Right ventricle myocardium inferior (tissue), 1 donor: Measurements from ENCODE around the gene SLC25A52. TPM values are rescaled to one million over a fixed set of nuclear protein-coding genes. Genes with fewer than 3 reads are reported as not detected.
"Not testable (repeated sequence)": the region's sequence is repeated elsewhere in the genome, so short reads cannot be mapped to it uniquely, and the experiment has no call there.

Experiments
- ATAC-seq: fragments of 200-7000 bp; cut with Tn5 transposase; one replicate; pipeline ENCODE4 v1.9.1; 2020; ENCODE audit warnings: mild to moderate bottlenecking, moderate library complexity
- DNase-seq: peaks from one replicate; pipeline ENCODE4 v3.0.0; 2021; ENCODE audit errors: missing footprints
- intact Hi-C: fragments of 100-400 bp; cut with DNase I; formaldehyde crosslinking; loops from one replicate; pipeline ENCODE4 v1.11.0; 2022
- long read RNA-seq: library from polyadenylated mRNA; unstranded; transcript quantifications from one replicate; pipeline ENCODE4 v2.0.0, GENCODE V29; 2021
- total RNA-seq: library from RNA; stranded (reverse); fragmentation: NEBNext Ultra II Directional; extraction: Animal tissue kit (Norgen Biotek cat#: 25700); gene quantifications from one replicate; pipeline ENCODE4 v1.2.1, GENCODE V29; 2021
- donor health status: DM: no; HTN: yes; CAD: no; lungs with severe emphysema.

SLC25A52 gene, protein sequence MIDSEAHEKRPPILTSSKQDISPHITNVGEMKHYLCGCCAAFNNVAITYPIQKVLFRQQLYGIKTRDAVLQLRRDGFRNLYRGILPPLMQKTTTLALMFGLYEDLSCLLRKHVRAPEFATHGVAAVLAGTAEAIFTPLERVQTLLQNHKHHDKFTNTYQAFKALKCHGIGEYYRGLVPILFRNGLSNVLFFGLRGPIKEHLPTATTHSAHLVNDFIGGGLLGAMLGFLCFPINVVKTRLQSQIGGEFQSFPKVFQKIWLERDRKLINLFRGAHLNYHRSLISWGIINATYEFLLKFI
- not detected for total RNA-seq
- long read RNA-seq = 0 reads

DNA sequence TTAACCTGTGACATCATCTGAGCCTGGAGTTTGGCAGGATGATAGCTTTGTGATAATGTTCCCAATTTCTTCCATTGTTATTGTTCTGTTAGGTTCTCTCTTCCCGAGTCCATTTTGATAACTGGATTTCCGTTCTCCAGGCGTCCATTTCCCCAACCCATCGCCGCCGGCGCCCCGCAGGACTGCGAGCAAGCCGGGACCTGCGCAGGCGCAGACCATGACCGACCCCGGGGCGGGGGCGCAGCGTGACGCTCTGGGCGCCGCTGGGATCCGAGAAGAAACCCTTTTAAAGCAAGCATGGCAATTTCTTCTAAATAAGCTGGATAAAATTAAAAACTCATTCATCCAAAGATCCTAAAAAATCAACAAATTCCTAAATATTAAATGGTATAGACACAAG lies at the start of gene SLC25A52:
Gene SLC25A52, minus strand, starts transcription at position 186 of the 400 bp plus-strand sequence. CDS start 219 bp downstream, outside the sequence.
- intact Hi-C loops = no loop called here
- DNase-seq (no peak), ATAC-seq (no peak)

DNA sequence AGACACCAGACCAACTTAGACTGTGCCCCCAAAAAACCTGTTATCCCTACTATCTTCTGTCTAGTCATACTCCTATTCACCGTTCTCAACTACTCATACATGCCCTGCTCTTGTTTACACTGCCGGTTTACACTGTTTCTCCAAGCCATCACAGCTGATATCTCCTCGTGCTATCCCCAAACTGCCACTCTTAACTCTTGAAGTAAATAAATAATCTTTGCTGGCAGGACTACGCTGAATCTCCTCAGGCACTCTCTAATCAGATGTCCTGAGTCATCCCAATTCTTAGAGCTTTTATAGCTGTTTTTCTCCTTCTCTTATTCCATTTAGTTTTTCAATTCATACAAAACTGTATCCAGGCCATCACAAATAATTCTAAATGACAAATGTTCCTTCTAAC lies 48.4 kb upstream of the SLC25A52 start:
- intact Hi-C loops, DNase-seq, ATAC-seq: not testable (repeated sequence)

DNA sequence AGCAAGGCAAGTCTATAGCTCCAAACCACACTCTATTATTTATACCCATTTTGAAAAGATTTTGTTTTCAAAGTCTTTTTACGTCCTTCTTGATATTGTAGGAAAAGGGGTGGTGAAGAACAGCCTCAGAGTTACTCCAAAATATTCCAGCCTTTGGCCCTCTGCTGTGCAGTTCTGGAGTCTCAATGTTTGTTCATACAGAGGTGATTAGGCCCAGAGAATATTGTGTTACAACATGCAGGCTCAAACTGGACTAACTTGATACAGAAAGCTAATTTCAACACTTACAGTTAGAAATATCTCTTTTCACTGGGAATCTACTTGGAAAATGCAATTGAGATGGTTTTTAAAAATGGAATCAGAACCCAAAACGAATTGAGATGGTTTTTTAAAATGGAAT lies 40.4 kb upstream of the SLC25A52 start:
- DNase-seq (no peak), ATAC-seq (no peak)
- intact Hi-C loops = no loop called here

DNA sequence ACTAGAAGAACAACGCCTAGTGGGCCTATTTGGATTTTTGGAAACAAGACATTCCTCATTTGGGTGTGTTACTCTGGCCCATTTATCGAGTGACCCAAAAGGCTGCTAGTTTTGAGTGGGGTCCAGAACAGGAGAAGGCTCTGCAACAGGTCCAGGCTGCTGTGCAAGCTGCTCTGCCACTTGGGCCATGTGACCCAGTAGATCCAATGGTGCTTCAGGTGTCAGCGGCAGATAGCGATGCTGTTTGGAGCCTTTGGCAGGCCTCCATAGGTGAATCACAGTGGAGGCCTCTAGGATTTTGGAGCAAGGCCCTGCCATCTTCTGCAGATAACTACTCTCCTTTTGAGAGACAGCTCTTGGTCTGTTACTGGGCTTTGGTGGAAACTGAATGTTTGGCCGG lies 38.6 kb upstream of the SLC25A52 start:
- intact Hi-C loops, ATAC-seq, DNase-seq: not testable (repeated sequence)

DNA sequence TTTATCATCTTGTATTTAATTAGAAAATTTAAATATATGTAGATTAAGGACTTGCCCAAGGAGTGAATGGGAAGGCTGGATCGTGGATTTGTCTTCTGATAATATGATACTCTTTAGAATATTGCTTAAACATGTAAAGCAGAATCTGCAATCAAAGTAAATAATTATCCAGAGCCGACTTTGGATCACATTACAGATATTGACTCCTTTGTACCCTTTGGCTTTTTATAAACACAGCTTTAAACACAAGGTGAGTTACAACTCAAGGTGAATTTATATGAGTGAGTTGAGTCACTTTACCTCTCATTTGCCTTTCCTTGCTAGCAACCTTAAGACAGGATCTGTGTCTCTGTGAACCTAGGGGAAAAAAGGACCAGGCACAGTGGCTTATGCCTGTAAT lies 37.7 kb upstream of the SLC25A52 start:
- intact Hi-C loops = no loop called here
- ATAC-seq (no peak), DNase-seq (no peak)

DNA sequence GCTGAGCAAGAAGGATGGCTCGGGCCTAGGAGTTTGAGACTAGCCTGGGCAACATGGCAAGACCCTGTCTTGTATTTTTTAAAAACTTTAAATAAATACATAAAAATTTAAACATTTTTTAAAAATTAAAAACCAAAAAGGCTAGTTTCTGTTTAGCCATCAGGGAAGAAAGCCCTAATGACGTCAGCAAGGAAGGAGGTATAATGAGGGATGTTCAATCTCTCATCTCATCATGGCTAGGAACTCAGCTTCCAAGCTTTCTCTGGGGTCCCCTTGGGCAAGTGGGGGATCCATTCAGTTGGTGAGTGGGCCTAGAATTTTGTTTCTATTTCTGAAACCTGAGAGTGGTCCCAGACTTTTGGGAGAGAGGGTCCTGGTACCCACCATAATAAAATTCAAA lies 35.1 kb upstream of the SLC25A52 start:
- intact Hi-C loops = no loop called here
- DNase-seq (no peak), ATAC-seq (no peak)

DNA sequence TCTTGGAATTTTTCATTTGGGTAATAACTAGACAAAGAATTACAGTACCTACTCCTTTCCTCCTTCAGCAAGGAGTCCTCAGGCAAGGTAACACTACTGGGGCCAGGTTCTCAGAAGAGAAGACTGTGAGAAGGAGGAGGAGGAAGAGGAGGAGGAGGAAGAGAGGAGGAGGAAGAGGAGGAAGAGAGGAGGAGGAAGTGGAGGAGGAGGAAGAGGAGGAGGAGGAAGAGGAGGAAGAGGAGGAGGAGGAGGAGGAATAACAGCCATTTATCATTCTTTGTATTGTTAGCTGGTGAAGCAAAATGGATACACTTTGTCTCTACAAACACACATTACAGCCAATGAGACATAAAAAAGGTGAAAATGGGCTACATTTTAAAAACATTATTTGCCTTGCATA lies 32.9 kb upstream of the SLC25A52 start:
- ATAC-seq (no peak), DNase-seq (no peak)
- intact Hi-C loops = no loop called here

DNA sequence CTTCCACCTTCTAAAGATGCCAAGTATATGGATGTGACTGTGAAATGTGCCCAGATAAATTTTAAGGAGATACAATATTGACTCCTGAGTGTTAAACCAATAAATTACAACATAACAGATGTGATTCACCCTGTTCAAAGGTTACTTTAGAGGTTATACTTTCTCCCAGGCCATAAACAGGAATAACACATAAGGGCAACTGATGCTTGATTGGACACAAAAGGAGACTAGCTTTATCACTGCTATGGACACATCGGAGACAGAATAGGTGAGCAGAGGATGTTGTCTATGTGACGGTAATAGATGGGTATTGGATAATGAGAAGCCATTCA lies 31.9 kb upstream of the SLC25A52 start:
- intact Hi-C loops = no loop called here

DNA sequence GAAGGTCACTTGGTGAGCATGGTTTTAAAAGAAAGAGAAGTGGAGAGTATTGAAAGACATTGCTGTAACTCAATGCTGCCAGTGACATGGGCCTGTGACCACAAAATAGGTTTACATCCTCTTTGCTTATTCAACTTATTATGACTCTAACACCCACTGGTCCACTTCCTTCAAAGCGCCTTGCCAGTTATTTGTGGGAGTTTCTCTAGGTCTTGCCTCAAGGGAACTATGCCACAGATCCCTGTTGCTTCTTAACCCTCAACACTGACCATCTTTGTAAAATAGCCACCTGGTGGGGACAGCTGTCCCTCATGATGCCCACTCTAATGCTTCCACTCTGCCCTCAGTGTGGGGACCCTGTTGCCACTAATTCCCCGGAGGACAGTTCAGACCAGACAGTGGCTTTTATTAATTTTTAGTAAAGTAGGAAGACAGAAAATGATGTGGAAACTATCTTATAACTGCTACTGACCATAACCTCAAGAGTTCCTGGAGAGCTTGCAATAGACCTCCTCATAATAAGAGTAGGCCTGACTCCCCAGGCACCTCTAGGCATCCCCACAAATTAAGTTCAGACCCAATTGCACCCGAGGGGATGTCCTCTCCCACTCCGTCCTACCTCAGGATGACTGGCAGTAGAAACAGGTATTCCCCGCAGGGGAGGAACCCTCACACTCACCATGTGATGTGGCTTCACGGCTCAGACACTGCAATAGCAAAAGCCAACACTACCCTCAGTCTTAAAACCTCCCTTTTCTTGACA lies 31.3 kb upstream of the SLC25A52 start:
- DNase-seq (no peak), ATAC-seq (no peak)
- intact Hi-C loops = no loop called here

More for the DNA sequence above, 31.9 kb upstream of the SLC25A52 start:
- ATAC-seq (no peak), DNase-seq (no peak)

DNA sequence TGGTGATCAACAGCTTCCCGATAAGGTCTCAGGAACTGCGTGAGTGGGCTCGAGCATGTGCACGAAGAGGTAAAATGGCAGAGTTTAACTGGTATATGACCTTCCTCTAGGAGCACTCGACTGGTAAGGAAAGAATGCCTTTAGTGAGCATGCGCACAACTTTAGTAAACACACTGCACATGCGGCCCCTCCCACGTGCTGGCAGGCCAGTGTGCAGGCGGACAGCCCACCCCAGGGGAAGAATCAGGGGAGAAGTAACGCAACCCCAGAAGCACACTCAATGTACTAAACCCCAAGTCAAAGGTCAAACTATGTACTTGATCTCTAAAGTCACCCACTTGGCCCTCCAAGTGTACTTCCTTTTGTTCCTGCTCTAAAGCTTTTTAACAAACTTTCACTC lies 28.7 kb upstream of the SLC25A52 start:
- DNase-seq = no peak
- ATAC-seq = no peak
- intact Hi-C loops = no loop called here

DNA sequence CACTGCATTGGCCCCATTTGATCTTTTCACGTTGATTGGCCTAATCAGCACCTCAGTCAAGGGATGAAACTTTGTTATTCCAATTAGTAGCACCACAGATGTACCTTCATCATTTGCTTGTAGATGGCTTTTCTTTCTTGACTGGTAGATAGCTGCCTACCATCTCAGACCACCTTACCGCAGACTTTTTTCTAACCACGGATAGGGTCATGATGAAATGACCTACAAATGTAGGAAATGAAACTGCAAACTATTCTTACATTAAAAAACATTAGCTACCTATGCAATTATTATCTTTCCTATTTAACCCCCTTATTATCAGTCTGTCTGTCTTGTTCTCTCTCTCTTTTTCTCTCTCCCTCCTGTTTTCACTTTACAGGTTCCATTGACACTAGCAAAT lies 22.4 kb upstream of the SLC25A52 start:
- intact Hi-C loops = no loop called here
- DNase-seq = no peak

DNA sequence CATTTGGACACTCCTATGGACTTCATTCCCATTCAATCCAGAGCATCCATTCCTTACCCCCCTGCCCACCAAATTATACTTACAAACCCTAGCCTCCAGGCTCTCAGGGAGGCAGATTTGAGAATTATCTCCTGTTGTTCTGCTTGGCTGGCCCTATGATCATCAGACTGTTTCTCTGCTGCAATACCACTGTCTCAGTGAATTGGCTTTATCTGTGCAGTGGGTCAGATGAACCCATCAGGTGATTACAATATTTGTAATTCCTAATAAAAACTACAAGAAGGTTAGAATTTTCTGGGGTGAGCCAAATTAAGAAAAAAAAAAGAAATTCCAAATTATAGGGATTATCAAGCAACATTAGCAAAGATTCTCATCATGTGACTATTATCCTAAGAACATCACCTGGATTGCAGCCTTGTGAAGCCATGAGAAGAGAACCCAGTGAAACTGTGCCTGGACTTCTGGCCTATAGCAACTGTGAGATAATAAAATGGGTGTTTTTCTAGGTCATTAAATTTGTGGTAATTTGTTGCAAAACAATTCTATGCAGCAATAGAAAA lies 17.8 kb upstream of the SLC25A52 start:
- no peak for DNase-seq
- intact Hi-C loops = no loop called here
- ATAC-seq = no peak

More for the DNA sequence above, 22.4 kb upstream of the SLC25A52 start:
- no peak for ATAC-seq

DNA sequence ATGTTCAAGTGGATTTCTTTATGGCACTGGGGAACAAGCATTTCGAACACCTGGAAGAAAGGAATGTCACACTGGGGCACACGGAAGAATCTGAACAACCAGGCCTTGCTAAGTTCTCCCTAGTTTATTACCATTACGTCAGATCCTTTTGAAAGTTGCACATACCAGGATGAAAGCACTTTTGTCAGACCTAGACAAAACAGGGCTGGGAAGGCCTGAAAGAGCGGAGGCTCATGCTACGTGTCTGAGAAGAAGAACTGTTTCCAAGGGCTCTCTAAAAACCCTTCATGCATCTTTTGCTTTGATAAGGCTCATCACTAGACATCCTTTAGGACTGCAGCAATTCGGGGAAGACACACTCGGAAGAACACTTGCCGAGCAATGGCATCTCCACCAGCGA lies 15.4 kb upstream of the SLC25A52 start:
- ATAC-seq = no peak
- intact Hi-C loops = no loop called here
- no peak for DNase-seq

DNA sequence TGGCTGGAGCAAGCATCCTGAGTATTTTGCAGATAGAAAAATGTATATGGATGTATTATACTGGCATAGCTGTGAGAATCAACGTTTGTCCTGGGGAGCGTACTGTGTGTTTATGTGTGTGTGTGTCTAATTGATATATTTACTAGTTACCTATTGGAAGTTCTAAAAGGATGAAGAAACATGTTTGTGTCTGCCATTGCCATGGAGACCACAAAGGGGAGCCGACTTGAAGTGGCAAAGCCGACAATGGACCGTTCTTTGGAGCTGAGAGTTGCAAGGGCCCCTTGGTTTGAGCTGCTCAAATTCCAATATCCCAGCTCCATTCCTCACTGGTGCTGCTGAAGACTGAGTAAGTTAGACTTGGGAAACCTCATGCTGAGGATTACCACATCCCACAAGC lies 14.3 kb upstream of the SLC25A52 start:
- ATAC-seq (no peak), DNase-seq (no peak)
- intact Hi-C loops = no loop called here

DNA sequence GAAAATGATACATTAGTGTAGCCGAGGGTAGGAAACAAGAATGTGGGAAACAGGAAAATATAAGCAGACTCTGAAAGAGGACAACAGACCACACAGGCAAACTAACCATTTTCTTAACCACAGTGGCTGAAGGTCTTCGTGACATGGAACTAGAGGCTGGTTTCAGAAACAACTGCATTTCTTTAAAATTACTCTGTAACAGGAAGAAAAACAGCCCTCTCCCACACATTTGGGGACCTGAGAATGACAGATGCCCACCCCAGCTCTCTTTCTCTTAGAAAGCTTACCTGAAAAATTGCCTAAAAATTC lies 13.8 kb upstream of the SLC25A52 start:
- no peak for DNase-seq
- ATAC-seq = no peak
- intact Hi-C loops = no loop called here

DNA sequence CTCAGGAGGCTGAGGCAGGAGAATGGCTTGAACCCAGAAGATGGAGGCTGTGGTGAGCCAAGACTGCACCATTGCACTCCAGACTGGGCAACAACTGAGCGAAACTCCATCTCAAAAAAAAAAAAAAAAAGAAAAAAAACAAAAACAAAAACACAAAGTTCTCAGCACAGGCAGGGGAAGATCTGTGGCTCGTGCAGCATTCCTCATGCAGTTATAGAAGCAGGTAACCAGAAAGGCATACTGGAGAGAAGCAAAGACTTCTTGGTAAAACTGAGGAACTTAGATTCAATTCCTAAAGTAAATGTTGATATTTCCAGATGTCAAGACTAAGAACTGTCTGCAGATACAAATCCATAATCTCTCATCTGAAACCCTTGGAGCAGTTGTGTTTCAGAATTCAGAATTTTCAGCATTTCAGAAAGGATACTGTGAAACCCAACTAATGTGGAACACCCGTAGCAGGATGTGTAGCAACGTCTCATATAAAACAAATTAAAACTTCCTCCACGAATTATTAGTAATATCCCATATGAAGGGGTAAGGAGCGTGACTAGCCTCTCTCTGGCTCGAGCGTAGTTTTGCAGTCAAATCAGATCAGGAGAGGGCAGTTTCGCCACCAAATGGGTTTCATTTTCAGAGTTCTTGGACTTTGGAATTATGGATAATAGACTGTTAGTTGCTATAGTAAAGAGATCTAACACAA lies 13.2 kb upstream of the SLC25A52 start:
- DNase-seq (no peak), ATAC-seq (no peak)
- intact Hi-C loops = no loop called here

DNA sequence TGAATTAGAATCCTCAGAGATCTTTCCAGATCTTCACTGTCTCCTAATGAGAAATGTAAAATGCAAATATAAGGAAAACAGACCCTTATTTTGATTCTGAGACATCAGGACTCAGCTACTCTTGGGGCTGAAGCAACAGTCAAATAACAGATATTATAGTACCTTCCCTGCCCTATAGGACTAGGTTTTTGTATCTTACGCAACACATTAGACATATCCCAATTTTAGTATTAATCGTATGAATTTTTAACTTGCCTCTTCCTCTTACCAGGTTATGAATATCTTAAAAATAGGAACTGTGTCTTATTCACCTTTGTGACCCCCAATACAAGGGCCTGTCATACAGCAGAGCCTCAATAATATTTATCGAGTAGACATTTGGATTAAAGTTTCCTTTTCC lies 12.0 kb upstream of the SLC25A52 start:
- no peak for ATAC-seq
- intact Hi-C loops = no loop called here
- no peak for DNase-seq

DNA sequence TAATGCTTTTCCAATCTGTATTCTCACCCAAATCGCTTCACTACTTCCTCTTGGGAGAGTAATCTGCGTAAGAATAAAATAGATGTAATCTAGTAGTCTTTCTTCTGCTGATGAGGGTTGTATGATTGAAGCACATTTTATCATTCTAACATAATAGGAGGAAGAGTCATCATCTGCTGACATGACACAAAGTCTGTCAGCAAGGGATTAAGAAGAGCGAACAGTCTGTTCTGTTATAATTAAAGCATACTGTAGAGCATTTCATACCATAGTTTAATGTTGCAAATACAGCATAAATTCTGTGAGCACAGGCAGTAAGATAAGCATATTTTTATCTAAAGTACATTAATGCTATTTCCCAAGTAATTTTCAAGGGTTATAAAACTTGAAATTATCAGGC lies 10.4 kb downstream of the SLC25A52 start:
- DNase-seq (no peak), ATAC-seq (no peak)
- intact Hi-C loops = no loop called here

DNA sequence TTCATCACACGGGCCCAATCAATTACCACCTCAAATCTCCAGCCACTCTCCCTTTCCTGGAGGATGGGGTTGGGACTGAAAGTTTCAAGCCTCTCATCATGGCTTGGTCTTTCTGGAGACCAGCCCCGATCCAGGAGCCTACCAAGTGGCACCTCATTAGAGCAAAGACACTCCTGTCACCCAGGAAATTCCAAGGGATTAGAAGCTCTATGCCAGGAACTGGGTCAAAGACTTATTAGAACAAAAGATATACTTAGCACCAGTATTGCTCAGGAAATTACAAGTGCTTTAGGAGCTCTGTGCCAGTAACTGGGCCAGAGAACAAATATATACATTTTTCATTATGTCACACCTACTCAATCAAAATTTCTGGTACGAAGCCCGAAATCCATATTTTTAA lies 14.3 kb downstream of the SLC25A52 start:
- DNase-seq (no peak), ATAC-seq (no peak)
- intact Hi-C loops = loop anchor here (10.0 kb wide), 1 partner anchor 772 kb away; no protein-coding TSS in a partner anchor
